GM12865 (cell line): ENCODE measurements around the gene GOLGA6L10.
"Not testable (repeated sequence)": the region's sequence is repeated elsewhere in the genome, so short reads cannot be mapped to it uniquely, and the experiment has no call there.

Experiments
- DNase-seq: peaks from one replicate; pipeline ENCODE4 v3.0.0; 2010; ENCODE audit warnings: low read depth
- H3K4me3 ChIP-seq: 2 replicates; pipeline ENCODE4 v1.5.1; 2011; ENCODE audit warnings: mild to moderate bottlenecking, low read depth, low read length, control low read depth
- CTCF ChIP-seq: IDR thresholded peaks from 2 replicates; pipeline ENCODE4 v1.5.1; 2011; ENCODE audit warnings: low read length, control low read depth, low read depth, inconsistent platforms; ENCODE audit not compliant: insufficient read depth; ENCODE audit errors: missing control alignments

GOLGA6L10 gene

DNA sequence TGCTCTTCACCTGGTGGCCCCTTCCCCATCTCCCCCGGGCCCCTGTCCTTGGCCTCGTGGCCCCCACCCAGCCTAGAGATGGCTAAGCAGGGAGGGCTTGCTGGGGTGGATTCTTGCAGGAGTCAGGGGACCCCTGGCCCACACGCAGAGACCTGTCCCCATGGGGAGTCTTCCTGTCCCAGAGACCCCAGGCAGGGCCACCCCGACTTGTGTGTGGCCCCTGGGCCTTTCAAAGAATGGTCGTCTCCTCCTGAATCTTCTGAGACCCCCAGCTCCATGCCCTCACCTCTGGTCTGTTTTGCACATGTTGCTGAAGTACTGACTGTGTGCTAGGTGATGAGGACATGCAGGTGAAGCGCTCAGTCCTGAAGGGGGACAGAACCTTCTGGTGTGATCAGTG, 28.4 kb downstream of the GOLGA6L10 start:
- not testable (repeated sequence) for DNase-seq, H3K4me3 ChIP-seq

GRCh38 chr15:82319522-82320278, 29.6 kb downstream of the GOLGA6L10 start:
- not testable (repeated sequence) for DNase-seq, H3K4me3 ChIP-seq

DNA sequence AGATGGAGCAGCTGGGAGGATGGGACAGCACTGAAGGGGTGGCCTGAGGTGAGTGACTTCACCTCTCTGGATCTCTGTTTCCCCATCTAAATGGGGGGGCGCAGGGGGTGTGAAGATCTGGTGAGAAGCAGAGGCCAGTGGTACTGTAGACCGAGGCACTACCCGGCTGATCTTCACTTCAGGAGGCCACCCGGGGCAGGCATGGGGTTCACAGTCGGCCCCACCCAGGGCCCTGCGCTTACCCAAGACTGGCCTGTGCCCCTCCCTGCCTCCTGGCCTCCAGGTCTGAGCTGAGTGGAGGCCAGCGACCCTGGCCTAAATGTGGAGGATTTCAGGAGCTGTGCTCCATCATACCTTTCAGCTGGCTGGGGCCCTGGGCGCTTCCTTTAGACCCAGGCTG, 31.0 kb downstream of the GOLGA6L10 start:
- not testable (repeated sequence) for H3K4me3 ChIP-seq

GRCh38 chr15:82317516-82317915, 31.8 kb downstream of the GOLGA6L10 start:
- DNase-seq, H3K4me3 ChIP-seq: not testable (repeated sequence)

More for the DNA sequence above, 31.0 kb downstream of the GOLGA6L10 start:
- not testable (repeated sequence) for DNase-seq

DNA sequence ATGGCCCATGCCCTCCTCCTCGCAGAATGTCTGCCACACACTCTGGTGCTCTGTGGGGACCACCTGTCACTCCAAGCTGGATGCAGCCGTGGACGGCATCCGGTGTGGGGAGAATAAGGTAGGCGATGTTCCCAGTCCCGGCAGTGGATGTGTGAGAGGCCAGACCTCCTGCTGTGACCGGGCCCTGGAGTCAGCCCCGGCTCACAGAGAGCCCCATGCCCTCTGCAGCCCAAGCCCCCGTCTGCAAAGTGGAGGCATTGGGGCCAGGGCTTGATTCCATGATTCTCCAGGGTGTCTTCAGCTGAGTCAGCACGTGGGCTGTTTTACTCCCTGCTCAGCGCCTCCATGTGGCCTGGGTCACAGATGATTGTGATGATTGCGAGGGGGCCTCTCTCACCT, 32.2 kb downstream of the GOLGA6L10 start:
- H3K4me3 ChIP-seq: no peak overlapping the region
- TF ChIP-seq CTCF: no peak
- no peak for DNase-seq

GRCh38 chr15:82316247-82317090, 32.8 kb downstream of the GOLGA6L10 start:
- DNase-seq, H3K4me3 ChIP-seq: not testable (repeated sequence)

GRCh38 chr15:82315519-82316246, 33.6 kb downstream of the GOLGA6L10 start:
- no peak overlapping the region for H3K4me3 ChIP-seq
- TF ChIP-seq CTCF: no peak
- no peak for DNase-seq

- no peak for DNase-seq
- H3K4me3 ChIP-seq: no peak overlapping the region
- TF ChIP-seq CTCF: no peak
Observed at GRCh38 chr15:82314769-82315518, 34.3 kb downstream of the GOLGA6L10 start.

DNA sequence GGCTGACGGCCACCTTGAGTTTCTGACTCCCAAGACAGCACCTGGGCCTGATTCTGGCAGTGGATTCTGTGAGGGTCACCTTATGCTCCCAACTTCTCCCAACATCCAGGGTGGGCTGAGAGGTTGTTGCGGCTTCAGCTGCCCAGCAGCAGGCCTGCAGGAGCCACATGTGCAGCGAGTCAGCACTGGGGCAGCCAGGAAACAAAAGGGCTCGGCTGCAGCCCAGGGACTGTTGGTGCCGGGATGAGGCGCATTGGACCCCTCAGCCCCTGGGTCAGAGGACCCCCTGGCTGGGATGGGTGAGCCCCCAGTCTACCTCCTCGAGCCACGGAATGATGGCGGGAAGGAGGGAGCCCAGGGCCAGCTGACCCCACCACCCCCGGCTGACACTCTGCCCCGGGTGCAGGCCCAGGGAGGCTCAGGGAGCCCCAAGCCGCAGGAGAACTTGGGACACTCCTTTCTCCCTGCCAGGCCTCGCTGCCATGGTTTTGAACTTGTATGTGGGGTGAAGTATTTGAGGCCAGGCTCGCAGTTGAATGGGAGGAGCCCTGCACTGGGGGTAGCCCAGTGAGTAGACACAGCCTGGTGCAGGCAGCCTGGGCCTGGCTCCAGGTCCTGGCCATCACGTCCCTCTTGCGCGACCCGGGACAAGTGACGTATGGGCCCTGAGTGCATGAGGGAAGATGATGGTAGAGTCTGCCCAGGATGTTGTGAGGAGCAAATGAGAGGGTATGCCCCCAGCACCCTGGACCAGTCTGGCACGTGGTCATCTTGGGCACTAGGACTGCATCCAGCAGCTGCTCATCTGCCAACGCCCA, 35.1 kb downstream of the GOLGA6L10 start:
- not testable (repeated sequence) for H3K4me3 ChIP-seq, DNase-seq
